ENCODE results near the gene CENPO.

Gene CENPO

GRCh38 chr2:24866946-24867345 lies 73.7 kb downstream of the CENPO start:
- no peak for DNase-seq

DNA sequence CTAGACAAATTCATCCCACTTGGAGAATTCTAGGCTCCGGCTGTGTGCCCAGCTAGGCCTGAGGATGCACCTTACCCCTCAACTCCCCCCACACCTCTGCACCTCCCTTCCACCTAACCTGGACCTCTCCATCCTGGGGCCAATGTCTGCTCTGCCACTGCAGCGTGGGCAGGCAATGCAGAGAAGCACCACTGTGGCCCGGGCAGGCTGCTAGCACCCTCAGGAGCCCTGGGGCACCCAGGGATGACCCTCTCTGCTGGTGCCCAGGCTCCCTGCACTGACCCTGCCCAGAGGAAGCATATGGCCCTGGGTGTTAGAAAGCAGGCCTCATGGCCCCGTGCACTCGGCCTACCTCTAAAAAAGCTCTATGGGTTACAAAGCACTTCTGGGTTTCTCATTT lies 77.2 kb downstream of the CENPO start:
- DNase-seq: no peak

- DNase-seq: no peak
These were observed 77.9 kb downstream of the CENPO start for GRCh38 chr2:24870891-24871705.

GRCh38 chr2:24871852-24872333 lies 78.7 kb downstream of the CENPO start:
- no peak for DNase-seq
